GM19099 (cell line): ENCODE measurements around the gene ARHGEF7.

Source experiments
- POLR2A ChIP-seq: IDR thresholded peaks from 3 replicates; pipeline ENCODE4 v1.6.1; 2011; ENCODE audit warnings: low read depth; ENCODE audit not compliant: insufficient read length; ENCODE audit errors: extremely low read depth

ARHGEF7 gene

GRCh38 chr13:111345682-111346081 is 230.6 kb downstream of the ARHGEF7 start:
- TF ChIP-seq POLR2A: no peak

GRCh38 chr13:111346101-111346680 is 231.1 kb downstream of the ARHGEF7 start:
- TF ChIP-seq POLR2A: no peak

- TF ChIP-seq POLR2A: no peak
Observed at GRCh38 chr13:111347438-111347837, 232.3 kb downstream of the ARHGEF7 start.

- no peak for TF ChIP-seq POLR2A
Observed at GRCh38 chr13:111353508-111353907, 238.4 kb downstream of the ARHGEF7 start.

- no peak for TF ChIP-seq POLR2A
Observed at GRCh38 chr13:111354789-111355188, 239.7 kb downstream of the ARHGEF7 start.
